Transverse colon (tissue), 4 donors: ENCODE measurements around the gene SP6. TPM values are rescaled to one million over a fixed set of nuclear protein-coding genes. Genes with fewer than 3 reads are reported as not detected.

Source experiments
- DNase-seq: peaks from one replicate; pipeline ENCODE4 v3.0.0-alpha.2; 2019
- H3K27ac ChIP-seq, 4 donors: fragments of 200-600 bp; sonication (generic); 2 replicates each; pipeline ENCODE4 v1.5.1; 2016 to 2018; ENCODE audit warnings: inconsistent platforms in 4 of 4
- H3K27me3 ChIP-seq: fragments of 200-600 bp; sonication (generic); 2 replicates; pipeline ENCODE4 v1.5.1; 2017; ENCODE audit warnings: inconsistent platforms
- H3K36me3 ChIP-seq, 4 donors: fragments of 200-600 bp; sonication (generic); 2 replicates each; pipeline ENCODE4 v1.5.1; 2017 to 2019; ENCODE audit warnings: inconsistent platforms in 4 of 4
- H3K4me1 ChIP-seq, 4 donors: fragments of 200-600 bp; sonication (generic); 2 replicates each; pipeline ENCODE4 v1.5.1; 2017 to 2020; ENCODE audit warnings: inconsistent platforms in 4 of 4
- H3K4me3 ChIP-seq, 4 donors: fragments of 200-600 bp; sonication (generic); 1 replicate in 1 of 4; 2 replicates in 3 of 4; pipeline versions ENCODE4 v1.5.1 to v1.6.1; 2017 to 2019; ENCODE audit warnings: inconsistent platforms in 4 of 4
- H3K9me3 ChIP-seq, 2 donors: fragments of 200-600 bp; sonication (generic); 2 replicates each; pipeline ENCODE4 v1.5.1; 2017 to 2019; ENCODE audit warnings: inconsistent platforms in 2 of 2
- CTCF ChIP-seq, 5 experiments: fragments of 200-600 bp in 3 of 5; fragments of 450-650 bp in 2 of 5; sonication (generic) in 3 of 5; IDR thresholded peaks; 1 replicate in 2 of 5; 2 replicates in 3 of 5; pipeline ENCODE4 v1.5.1; 2016 to 2017; ENCODE audit warnings: antibody characterized with exemption in 5 of 5, inconsistent platforms in 3 of 5, mild to moderate bottlenecking in 2 of 5, moderate library complexity in 1 of 5
- EP300 ChIP-seq: sonication (generic); formaldehyde crosslinking; IDR thresholded peaks from one replicate; pipeline ENCODE4 v1.6.1; 2017; ENCODE audit warnings: antibody characterized with exemption, low read depth
- POLR2A ChIP-seq: fragments of 450-650 bp; IDR thresholded peaks from one replicate; pipeline ENCODE4 v1.6.1; 2016; ENCODE audit warnings: antibody characterized with exemption, mild to moderate bottlenecking, moderate library complexity
- POLR2AphosphoS5 ChIP-seq, 3 donors: sonication (generic); formaldehyde crosslinking; IDR thresholded peaks; one replicate each; pipeline ENCODE4 v1.6.1; 2016; ENCODE audit warnings: antibody characterized with exemption in 3 of 3
- WGBS, 2 donors: methylation state at CpG; one replicate each; pipeline ENCODE4 v1.1.5; 2018; ENCODE audit warnings: low coverage in 1 of 2; 5-methylcytosine and 5-hydroxymethylcytosine counted together
- in situ Hi-C, 4 donors: fragments of 200-750 bp; cut with MboI; loops; one replicate each; pipeline versions ENCODE4 v1.15.0 to v1.15.1; 2017; ENCODE audit warnings: low sequenced_read_pairs in 3 of 4, low pct_ligation_motif_present in 1 of 4, low pct_unique_long_range_greater_than_20kb in 1 of 4
- intact Hi-C: fragments of 100-400 bp; cut with DNase I; formaldehyde crosslinking; loops from one replicate; pipeline ENCODE4 v1.15.1; 2023; ENCODE audit warnings: low total_unique reads
- total RNA-seq, 4 donors: library from RNA; depleted of rRNA; stranded (reverse); fragments of >200 nt; gene quantifications; one replicate each; pipeline ENCODE4 v1.1.0, GENCODE V29; 2016

The SP6 gene
- total RNA-seq, 4 donors from 2014 or later, result 0.40 to 5.9 (median 4.9) TPM

- H3K4me1 ChIP-seq, result peaks cover 12 to 37% (median 32%) of the 10 kb centered on the region in 4 donors
- no peak overlapping the region for H3K27ac ChIP-seq
- H3K27me3 ChIP-seq, result peaks cover 34% of the 10 kb centered on the region
- intact Hi-C loops, result loop anchor here (10.0 kb wide), 1 partner anchor 101 kb away; the partner anchor contains the start of gene PNPO
- DNase-seq, result no peak
- H3K9me3 ChIP-seq, result no peaks in the 10 kb centered on the region
- H3K36me3 ChIP-seq, result no peaks in the 10 kb centered on the region
- in situ Hi-C loops, result loop anchor here (5.0 to 25.0 kb wide), 3 partner anchors 43 to 118 kb away; partner anchors contain the start of genes CDK5RAP3 (in 1 of the 4) and PRR15L (in 1 of the 4)
- TF ChIP-seq CTCF (IDR thresholded peaks at IDR 0.05) (no peak), POLR2A (no peak)
- WGBS, 2 donors, result 30 to 60% methylated on average over 2 to 5 of the region's 5 CpGs
- H3K4me3 ChIP-seq, result no peak overlapping the region
Measured at GRCh38 chr17:47844227-47844626, 6.7 kb downstream of the SP6 start.

- H3K4me1 ChIP-seq, result peaks cover 12 to 37% (median 32%) of the 10 kb centered on the region in 4 donors
- TF ChIP-seq POLR2A (no peak), CTCF (IDR thresholded peaks at IDR 0.05) (peak in 1 of 5 experiments; percentile 7)
- in situ Hi-C loops, result loop anchor here (5.0 to 25.0 kb wide), 3 partner anchors 44 to 119 kb away; partner anchors contain the start of genes CDK5RAP3 (in 1 of the 4) and PRR15L (in 1 of the 4)
- peak overlapping the region in 1 of 4 donors; percentile 50 for H3K27ac ChIP-seq
- DNase-seq, result no peak
- intact Hi-C loops, result loop anchor here (2.0 to 10.0 kb wide), 2 partner anchors 47 to 101 kb away; partner anchors contain the start of gene PNPO
- no peaks in the 10 kb centered on the region for H3K36me3 ChIP-seq
- H3K9me3 ChIP-seq, result no peaks in the 10 kb centered on the region
- WGBS, 2 donors, result 15% methylated on average over 6 of the region's 6 CpGs; no CpG with 5 or more reads in 1 of the 2 donors
- no peak overlapping the region for H3K4me3 ChIP-seq
- H3K27me3 ChIP-seq, result peaks cover 30% of the 10 kb centered on the region
Measured at GRCh38 chr17:47843391-47843730, 7.6 kb downstream of the SP6 start.

GRCh38 chr17:47841488-47842291, 9.3 kb downstream of the SP6 start:
- Histone ChIP-seq H3K4me3 (peak overlapping the region in 2 of 4 donors; percentile 74 to 94), H3K27me3 (peaks cover 14% of the 10 kb centered on the region), H3K4me1 (peaks cover 12 to 37% (median 32%) of the 10 kb centered on the region in 4 donors), H3K36me3 (no peaks in the 10 kb centered on the region), H3K9me3 (no peaks in the 10 kb centered on the region), H3K27ac (peak overlapping the region; percentile 65 to 84 (median 77))
- TF ChIP-seq EP300 (no peak), CTCF (IDR thresholded peaks at IDR 0.05) (peak in 1 of 5 experiments; percentile 36), POLR2A (no peak)
- intact Hi-C loops (loop anchor here (2.0 to 10.0 kb wide), 2 partner anchors 49 to 103 kb away; partner anchors contain the start of gene PNPO), in situ Hi-C loops (loop anchor here (5.0 to 25.0 kb wide), 3 partner anchors 46 to 121 kb away; partner anchors contain the start of genes CDK5RAP3 (in 1 of the 4) and PRR15L (in 1 of the 4))
- no peak for DNase-seq
- WGBS, 2 donors, result 58 to 67% methylated on average over 7 to 16 of the region's 16 CpGs

- WGBS, 2 donors, result 0 to 1% methylated on average over 2 to 42 of the region's 55 CpGs
- TF ChIP-seq POLR2AphosphoS5 (IDR thresholded peaks at IDR 0.05) (no peak), CTCF (IDR thresholded peaks at IDR 0.05) (peak; percentile 94 to 99 (median 97)), POLR2A (peak; percentile 36), EP300 (no peak)
Measured at GRCh38 chr17:47840742-47841487, 10.0 kb downstream of the SP6 start, which contains the start of gene SCRN2. SCRN2 (minus strand) TSS chr17:47841273; CDS start chr17:47840843, 430 bp downstream.

More at GRCh38 chr17:47840742-47841487, 10.0 kb downstream of the SP6 start, which contains the start of gene SCRN2:
- H3K27ac ChIP-seq, result peak within 1 kb of the TSS; percentile 65 to 84 (median 77)
- peak; percentile 95 for DNase-seq
- peaks cover 6% of the 10 kb centered on the region for H3K27me3 ChIP-seq
- H3K36me3 ChIP-seq, result no peaks in the 10 kb centered on the region
- peak within 1 kb of the TSS; percentile 48 to 94 (median 68) for H3K4me3 ChIP-seq
- H3K4me1 ChIP-seq, result peaks cover 12 to 37% (median 32%) of the 10 kb centered on the region in 4 donors
- in situ Hi-C loops, result loop anchor here (5.0 to 25.0 kb wide), 3 partner anchors 46 to 121 kb away; partner anchors contain the start of genes CDK5RAP3 (in 1 of the 4) and PRR15L (in 1 of the 4)
- H3K9me3 ChIP-seq, result no peaks in the 10 kb centered on the region
- intact Hi-C loops, result loop anchor here (10.0 kb wide), 1 partner anchor 104 kb away; the partner anchor contains the start of gene PNPO
